Lower leg skin (tissue), 4 donors: ENCODE data around the gene PIAS2. TPM values are rescaled to one million over a fixed set of nuclear protein-coding genes. Genes with fewer than 3 reads are reported as not detected.
A peak's percentile ranks its signal among the peaks of the same experiment; 100 is the strongest.
"Not testable (repeated sequence)": the region's sequence is repeated elsewhere in the genome, so short reads cannot be mapped to it uniquely, and the experiment has no call there.

Source experiments
- DNase-seq, 2 donors: peaks; one replicate each; pipeline ENCODE4 v3.0.0-alpha.2; 2019; ENCODE audit warnings: low spot score in 2 of 2
- H3K4me3 ChIP-seq: fragments of 200-600 bp; sonication (generic); 2 replicates; pipeline ENCODE4 v1.5.1; 2017; ENCODE audit warnings: mild to moderate bottlenecking, low read depth; ENCODE audit not compliant: poor library complexity, severe bottlenecking
- POLR2A ChIP-seq, 2 donors: fragments of 450-650 bp; IDR thresholded peaks; one replicate each; pipeline ENCODE4 v1.6.1; 2016 to 2017; ENCODE audit warnings: antibody characterized with exemption in 2 of 2, mild to moderate bottlenecking in 1 of 2, moderate library complexity in 1 of 2
- WGBS, 2 donors: methylation state at CpG; one replicate each; pipeline ENCODE4 v1.1.5; 2018; 5-methylcytosine and 5-hydroxymethylcytosine counted together
- intact Hi-C: fragments of 100-400 bp; cut with DNase I; formaldehyde crosslinking; loops from one replicate; pipeline ENCODE4 v1.15.0; 2023; ENCODE audit warnings: low total_unique reads
- total RNA-seq, 4 donors: library from RNA; depleted of rRNA; stranded (reverse); fragments of >200 nt; gene quantifications; one replicate each; pipeline ENCODE4 v1.1.0, GENCODE V29; 2016
- TF ChIP-seq, protein P1 (sequence below), 3 donors: fragments of 450-650 bp; IDR thresholded peaks; one replicate each; pipeline ENCODE4 v1.5.1; 2016; ENCODE audit warnings: antibody characterized with exemption in 3 of 3, mild to moderate bottlenecking in 3 of 3, moderate library complexity in 2 of 3

The PIAS2 gene
- total RNA-seq: 10 to 100 TPM in 2 of 4 donors, 1 to 10 TPM in 2; 6.3 to 12.7 (median 10.6) TPM

DNA sequence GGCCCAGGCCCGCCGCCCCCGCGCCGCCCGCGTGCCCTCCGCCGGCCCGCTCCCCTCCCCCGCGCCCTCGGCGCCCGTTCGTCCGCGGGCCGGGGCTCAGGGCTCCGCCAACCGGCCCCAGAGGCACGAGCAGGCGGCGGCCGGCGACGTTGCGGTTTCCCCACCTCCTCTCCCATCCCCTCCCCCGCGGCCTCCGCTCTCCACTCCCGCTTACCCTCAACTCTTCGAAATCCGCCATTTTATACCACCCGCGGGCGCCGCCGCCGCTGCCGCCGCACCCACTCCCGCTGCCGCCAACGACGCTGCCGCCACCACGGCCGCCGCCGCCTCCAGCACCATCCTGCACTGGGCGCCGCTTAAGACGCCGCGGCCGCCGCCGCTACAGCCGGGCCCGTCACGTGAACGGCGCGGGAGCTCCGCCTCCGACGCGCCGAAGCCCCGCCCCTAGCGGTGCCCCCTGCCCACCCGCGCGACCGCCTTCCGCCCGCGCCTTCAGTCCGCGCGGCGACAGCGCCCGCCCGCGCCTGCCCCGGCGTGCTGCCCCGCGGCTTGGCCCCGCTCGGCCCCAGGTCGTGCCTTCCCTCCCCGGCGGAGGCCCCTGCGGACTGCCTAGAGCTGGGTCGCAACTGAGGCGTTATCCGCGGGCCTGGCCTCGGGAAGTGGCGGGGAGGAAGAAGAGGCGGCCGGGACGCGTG is at the start of gene PIAS2, which contains the start of gene KATNAL2:
PIAS2 (minus strand) TSS at position 400 of the 695 bp plus-strand sequence; CDS start at position 238, 162 bp downstream.
KATNAL2 (plus strand) TSS at position 495 of the 695 bp plus-strand sequence. CDS start 29,271 bp downstream, outside the sequence.
- intact Hi-C loops: no loop called here
- 0 to 1% methylated on average over 31 to 63 of the region's 107 CpGs for WGBS, 2 donors
- peak; percentile 63 to 95 for DNase-seq
- H3K4me3 ChIP-seq: peak within 1 kb of the TSS; percentile 89
- TF ChIP-seq, protein P1, sequence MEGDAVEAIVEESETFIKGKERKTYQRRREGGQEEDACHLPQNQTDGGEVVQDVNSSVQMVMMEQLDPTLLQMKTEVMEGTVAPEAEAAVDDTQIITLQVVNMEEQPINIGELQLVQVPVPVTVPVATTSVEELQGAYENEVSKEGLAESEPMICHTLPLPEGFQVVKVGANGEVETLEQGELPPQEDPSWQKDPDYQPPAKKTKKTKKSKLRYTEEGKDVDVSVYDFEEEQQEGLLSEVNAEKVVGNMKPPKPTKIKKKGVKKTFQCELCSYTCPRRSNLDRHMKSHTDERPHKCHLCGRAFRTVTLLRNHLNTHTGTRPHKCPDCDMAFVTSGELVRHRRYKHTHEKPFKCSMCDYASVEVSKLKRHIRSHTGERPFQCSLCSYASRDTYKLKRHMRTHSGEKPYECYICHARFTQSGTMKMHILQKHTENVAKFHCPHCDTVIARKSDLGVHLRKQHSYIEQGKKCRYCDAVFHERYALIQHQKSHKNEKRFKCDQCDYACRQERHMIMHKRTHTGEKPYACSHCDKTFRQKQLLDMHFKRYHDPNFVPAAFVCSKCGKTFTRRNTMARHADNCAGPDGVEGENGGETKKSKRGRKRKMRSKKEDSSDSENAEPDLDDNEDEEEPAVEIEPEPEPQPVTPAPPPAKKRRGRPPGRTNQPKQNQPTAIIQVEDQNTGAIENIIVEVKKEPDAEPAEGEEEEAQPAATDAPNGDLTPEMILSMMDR (IDR thresholded peaks at IDR 0.05): no peak
- peak in 1 of 2 donors; percentile 9 for TF ChIP-seq POLR2A (IDR thresholded peaks at IDR 0.05)

DNA sequence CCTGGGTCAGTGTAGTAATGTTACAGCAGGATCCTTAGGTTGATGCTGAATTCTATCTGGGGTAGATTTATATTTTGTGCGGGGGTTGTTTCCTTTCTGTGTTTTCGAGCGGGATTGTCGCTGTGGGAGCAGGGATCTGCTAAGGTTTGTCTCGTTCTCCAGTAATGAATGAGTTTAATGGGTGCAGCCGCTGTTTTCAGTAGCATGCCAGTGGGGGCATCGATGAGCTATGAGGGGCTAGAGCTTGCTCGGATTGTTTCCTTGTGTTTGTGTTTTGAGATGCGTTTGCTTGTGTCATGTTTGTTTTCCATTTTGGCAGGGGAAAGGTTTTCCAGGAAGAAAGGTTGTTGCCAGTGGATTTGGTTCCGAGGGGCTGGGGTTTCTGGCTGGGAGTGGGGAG is 49.0 kb upstream of the PIAS2 start:
- DNase-seq, H3K4me3 ChIP-seq, intact Hi-C loops: not testable (repeated sequence)
- WGBS, 2 donors: no CpG with 5 or more reads among the region's 10 CpGs

- H3K4me3 ChIP-seq, DNase-seq, intact Hi-C loops: not testable (repeated sequence)
- WGBS, 2 donors: no CpG with 5 or more reads among the region's 31 CpGs
Measured at GRCh38 chr18:46964579-46965293, 47.4 kb upstream of the PIAS2 start.

DNA sequence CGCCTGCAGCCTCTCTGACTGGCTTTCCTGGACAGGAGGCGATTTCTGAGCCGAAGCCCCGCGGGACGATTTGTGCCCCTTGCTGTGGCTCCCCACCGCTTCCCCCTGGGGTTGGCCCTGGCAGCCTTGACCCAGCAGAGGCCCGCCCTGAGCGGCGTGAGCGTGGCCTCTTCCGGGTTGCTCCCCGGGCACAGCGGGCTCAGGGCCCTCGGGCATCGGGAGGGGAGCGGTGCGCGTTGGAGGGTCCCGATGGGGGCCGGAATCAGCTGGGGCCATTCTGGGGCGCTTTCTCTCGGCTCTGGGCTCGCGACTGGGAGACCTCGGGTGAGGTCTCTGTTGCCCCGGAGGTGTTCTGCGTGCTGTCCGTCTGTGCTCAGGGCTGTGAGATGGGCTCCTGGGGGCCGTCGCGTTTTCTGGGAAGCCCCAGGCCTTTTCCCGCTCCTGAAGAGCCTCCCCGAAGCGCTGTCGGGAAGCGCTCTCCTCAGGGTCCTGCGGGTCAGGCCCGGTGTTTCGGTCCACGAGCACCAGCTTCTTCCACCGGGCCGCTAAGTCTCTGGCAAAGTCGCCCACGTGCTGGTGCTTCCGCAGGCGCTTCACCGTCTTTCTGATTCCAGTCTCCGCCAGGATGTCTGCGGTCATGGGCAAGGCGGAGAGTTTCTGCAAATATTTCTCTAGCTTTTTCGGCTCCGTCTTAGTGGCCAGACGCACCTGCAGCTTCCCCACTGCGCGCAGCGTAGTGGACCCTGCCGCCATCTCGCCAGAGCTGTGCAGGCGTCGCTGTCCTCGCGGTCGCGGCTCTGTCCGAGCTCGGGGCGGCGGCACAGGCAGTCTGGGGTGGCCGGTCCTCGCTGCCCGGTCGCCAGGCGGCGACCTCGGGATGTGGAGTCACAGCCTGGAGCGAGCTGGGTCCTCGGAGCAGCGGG is 46.6 kb upstream of the PIAS2 start:
- DNase-seq, H3K4me3 ChIP-seq, intact Hi-C loops: not testable (repeated sequence)
- no CpG with 5 or more reads among the region's 79 CpGs for WGBS, 2 donors

- TF ChIP-seq, protein P1 (IDR thresholded peaks at IDR 0.05): no peak
- TF ChIP-seq POLR2A (IDR thresholded peaks at IDR 0.05): no peak
- no peak overlapping the region for H3K4me3 ChIP-seq
- DNase-seq: no peak
- 88 to 91% methylated on average over 4 of the region's 4 CpGs for WGBS, 2 donors
- intact Hi-C loops: no loop called here
Measured at GRCh38 chr18:46958209-46958608, 40.9 kb upstream of the PIAS2 start.

DNA sequence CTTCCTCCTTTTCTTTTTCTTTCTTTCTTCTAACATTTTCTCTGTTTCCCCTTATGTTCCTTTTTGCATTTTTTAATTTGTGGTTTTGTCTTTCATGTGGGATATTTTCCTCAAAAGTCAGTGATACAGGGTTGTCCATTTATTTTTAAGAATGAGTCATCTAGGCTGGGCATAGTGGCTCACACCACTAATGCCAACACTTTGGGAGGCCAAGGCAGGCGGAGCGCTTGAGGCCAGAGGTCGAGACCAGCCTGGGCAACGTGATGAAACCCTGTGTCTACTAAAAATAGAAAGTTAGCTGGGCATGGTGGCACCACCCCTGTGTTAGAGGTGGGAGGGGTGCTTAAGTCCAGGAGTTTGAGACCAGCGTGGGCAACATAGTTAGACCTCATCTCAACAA is 35.9 kb upstream of the PIAS2 start:
- TF ChIP-seq, protein P1 (IDR thresholded peaks at IDR 0.05): no peak
- no peak for TF ChIP-seq POLR2A (IDR thresholded peaks at IDR 0.05)
- WGBS, 2 donors: 56 to 61% methylated on average over 5 of the region's 5 CpGs
- intact Hi-C loops: no loop called here
- no peak overlapping the region for H3K4me3 ChIP-seq
- no peak for DNase-seq
